Sigmoid colon (tissue), 3 donors: ENCODE results near the gene TMEM144.

Source experiments
- POLR2A ChIP-seq, 2 donors: fragments of 450-650 bp; IDR thresholded peaks; one replicate each; pipeline ENCODE4 v1.6.1; 2016; ENCODE audit warnings: antibody characterized with exemption in 2 of 2, mild to moderate bottlenecking in 2 of 2, moderate library complexity in 2 of 2
- TF ChIP-seq, protein P1 (sequence below), 4 experiments: fragments of 450-650 bp in 3 of 4; fragments of 200-600 bp in 1 of 4; IDR thresholded peaks; one replicate each; pipeline ENCODE4 v1.5.1; 2016 to 2019; ENCODE audit warnings: antibody characterized with exemption in 4 of 4, mild to moderate bottlenecking in 3 of 4, moderate library complexity in 2 of 4

DNA sequence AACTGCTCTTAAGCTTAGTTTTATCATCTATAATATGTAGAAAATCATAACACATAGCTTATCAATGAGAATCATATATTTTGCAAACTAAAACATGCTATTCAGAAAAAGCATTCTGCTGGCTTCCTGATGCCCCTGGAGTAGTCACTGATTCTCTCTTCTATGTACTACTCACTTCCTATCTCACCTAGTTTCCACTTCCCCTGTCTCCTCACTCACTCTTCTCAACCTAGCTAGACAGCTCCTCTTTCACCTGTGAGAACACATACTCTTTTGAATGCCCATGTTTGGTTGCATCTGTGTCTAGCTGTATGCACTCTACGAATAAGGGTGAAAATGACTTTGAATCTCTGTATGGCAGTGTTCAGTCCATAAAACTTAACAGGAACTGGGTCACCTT, 9.3 kb downstream of the TMEM144 start:
- TF ChIP-seq, protein P1, sequence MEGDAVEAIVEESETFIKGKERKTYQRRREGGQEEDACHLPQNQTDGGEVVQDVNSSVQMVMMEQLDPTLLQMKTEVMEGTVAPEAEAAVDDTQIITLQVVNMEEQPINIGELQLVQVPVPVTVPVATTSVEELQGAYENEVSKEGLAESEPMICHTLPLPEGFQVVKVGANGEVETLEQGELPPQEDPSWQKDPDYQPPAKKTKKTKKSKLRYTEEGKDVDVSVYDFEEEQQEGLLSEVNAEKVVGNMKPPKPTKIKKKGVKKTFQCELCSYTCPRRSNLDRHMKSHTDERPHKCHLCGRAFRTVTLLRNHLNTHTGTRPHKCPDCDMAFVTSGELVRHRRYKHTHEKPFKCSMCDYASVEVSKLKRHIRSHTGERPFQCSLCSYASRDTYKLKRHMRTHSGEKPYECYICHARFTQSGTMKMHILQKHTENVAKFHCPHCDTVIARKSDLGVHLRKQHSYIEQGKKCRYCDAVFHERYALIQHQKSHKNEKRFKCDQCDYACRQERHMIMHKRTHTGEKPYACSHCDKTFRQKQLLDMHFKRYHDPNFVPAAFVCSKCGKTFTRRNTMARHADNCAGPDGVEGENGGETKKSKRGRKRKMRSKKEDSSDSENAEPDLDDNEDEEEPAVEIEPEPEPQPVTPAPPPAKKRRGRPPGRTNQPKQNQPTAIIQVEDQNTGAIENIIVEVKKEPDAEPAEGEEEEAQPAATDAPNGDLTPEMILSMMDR (IDR thresholded peaks at IDR 0.05) = no peak
- no peak for TF ChIP-seq POLR2A (IDR thresholded peaks at IDR 0.05)
